Heart left ventricle (tissue), 13 donors: ENCODE data around the gene CEP164.

Experiments used
- POLR2A ChIP-seq, 2 donors: fragments of 450-650 bp; IDR thresholded peaks; one replicate each; pipeline ENCODE4 v1.6.1; 2017; ENCODE audit warnings: antibody characterized with exemption in 2 of 2, mild to moderate bottlenecking in 2 of 2, moderate library complexity in 2 of 2
- TF ChIP-seq, protein P1 (sequence below), 12 donors: fragments of 200-600 bp; sonication (generic) in 4 of 12; IDR thresholded peaks; one replicate each; pipeline versions ENCODE4 v1.5.0 to v1.8.0; 2018 to 2022; ENCODE audit warnings: antibody characterized with exemption in 12 of 12, mild to moderate bottlenecking in 5 of 12
- donor health status: ischemic (EF 13 %, LVEDD 7.1; RV severe dilation, severe dysfunction).
- donor health status: DM: no; HTN: yes; CAD: no.
- donor health status: DM: no; HTN: no; CAD: no.
- donor health status: ischemic (EF 25% LVEDD 6.9; RV normal size, moderate dysfunction).
- donor health status: ischemic (EF 25% LVEDD 5.7; RV mildly dilated, moderate dysfunction).
- donor health status: ischemic (EF 35%, LVEDD 5.7; RV mildly dilated, moderate dysfunction).
- donor health status: nonischemic (EF 11% LVEDD 7.7; RV severe dilation, severe dysfunction).
- donor health status: DM: yes; HTN: yes; CAD: no.
- donor health status: PGD.
- donor health status: ischemic (EF 29% LVEDD 5.4; RV normal size, mild dysfunction).
- donor health status: nonischemic (EF 23%, LVEDD 6.1; RV moderate dilation, normal function).

GRCh38 chr11:117421041-117421440 lies 93.4 kb downstream of the CEP164 start:
- TF ChIP-seq, protein P1, sequence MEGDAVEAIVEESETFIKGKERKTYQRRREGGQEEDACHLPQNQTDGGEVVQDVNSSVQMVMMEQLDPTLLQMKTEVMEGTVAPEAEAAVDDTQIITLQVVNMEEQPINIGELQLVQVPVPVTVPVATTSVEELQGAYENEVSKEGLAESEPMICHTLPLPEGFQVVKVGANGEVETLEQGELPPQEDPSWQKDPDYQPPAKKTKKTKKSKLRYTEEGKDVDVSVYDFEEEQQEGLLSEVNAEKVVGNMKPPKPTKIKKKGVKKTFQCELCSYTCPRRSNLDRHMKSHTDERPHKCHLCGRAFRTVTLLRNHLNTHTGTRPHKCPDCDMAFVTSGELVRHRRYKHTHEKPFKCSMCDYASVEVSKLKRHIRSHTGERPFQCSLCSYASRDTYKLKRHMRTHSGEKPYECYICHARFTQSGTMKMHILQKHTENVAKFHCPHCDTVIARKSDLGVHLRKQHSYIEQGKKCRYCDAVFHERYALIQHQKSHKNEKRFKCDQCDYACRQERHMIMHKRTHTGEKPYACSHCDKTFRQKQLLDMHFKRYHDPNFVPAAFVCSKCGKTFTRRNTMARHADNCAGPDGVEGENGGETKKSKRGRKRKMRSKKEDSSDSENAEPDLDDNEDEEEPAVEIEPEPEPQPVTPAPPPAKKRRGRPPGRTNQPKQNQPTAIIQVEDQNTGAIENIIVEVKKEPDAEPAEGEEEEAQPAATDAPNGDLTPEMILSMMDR (IDR thresholded peaks at IDR 0.05) = no peak
- no peak for TF ChIP-seq POLR2A (IDR thresholded peaks at IDR 0.05)
